Middle frontal gyrus (tissue), 1 donor: Measurements from ENCODE around the gene TACSTD2.
"Not testable (repeated sequence)": the region's sequence is repeated elsewhere in the genome, so short reads cannot be mapped to it uniquely, and the experiment has no call there.

ENCODE experiments used
- DNase-seq: peaks from one replicate; pipeline ENCODE4 v3.0.0-alpha.2; 2015; ENCODE audit warnings: low spot score; ENCODE audit errors: extremely low spot score

Gene TACSTD2

GRCh38 chr1:58576727-58577653 lies at the start of gene TACSTD2:
Gene TACSTD2, minus strand, starts transcription at chr1:58577252. Its CDS starts 96 bp downstream, at chr1:58577156.
- no peak for DNase-seq

- DNase-seq = no peak
Observed at GRCh38 chr1:58626293-58626692, 49.2 kb upstream of the TACSTD2 start.

- not testable (repeated sequence) for DNase-seq
Observed at GRCh38 chr1:58623259-58623658, 46.2 kb upstream of the TACSTD2 start.

GRCh38 chr1:58622571-58622970 lies 45.5 kb upstream of the TACSTD2 start:
- DNase-seq = no peak

GRCh38 chr1:58621391-58621790 lies 44.3 kb upstream of the TACSTD2 start:
- DNase-seq = no peak

- DNase-seq = no peak
Observed at GRCh38 chr1:58620926-58621325, 43.9 kb upstream of the TACSTD2 start.

GRCh38 chr1:58620259-58620658 lies 43.2 kb upstream of the TACSTD2 start:
- DNase-seq = no peak

GRCh38 chr1:58619286-58620054 lies 42.4 kb upstream of the TACSTD2 start:
- no peak for DNase-seq

GRCh38 chr1:58618303-58618702 lies 41.3 kb upstream of the TACSTD2 start:
- DNase-seq = no peak

- DNase-seq = no peak
Observed at GRCh38 chr1:58611861-58612385, 34.9 kb upstream of the TACSTD2 start.

GRCh38 chr1:58608945-58609344 lies 31.9 kb upstream of the TACSTD2 start:
- no peak for DNase-seq

- no peak for DNase-seq
Observed at GRCh38 chr1:58608297-58608696, 31.2 kb upstream of the TACSTD2 start.

GRCh38 chr1:58607391-58607790 lies 30.3 kb upstream of the TACSTD2 start:
- DNase-seq = no peak

- not testable (repeated sequence) for DNase-seq
Observed at GRCh38 chr1:58601921-58602320, 24.9 kb upstream of the TACSTD2 start.

- no peak for DNase-seq
Observed at GRCh38 chr1:58597996-58598395, 20.9 kb upstream of the TACSTD2 start.

GRCh38 chr1:58597076-58597475 lies 20.0 kb upstream of the TACSTD2 start:
- no peak for DNase-seq

GRCh38 chr1:58596631-58597052 lies 19.6 kb upstream of the TACSTD2 start:
- no peak for DNase-seq

GRCh38 chr1:58594546-58594945 lies 17.5 kb upstream of the TACSTD2 start:
- no peak for DNase-seq

GRCh38 chr1:58592522-58593134 lies 15.6 kb upstream of the TACSTD2 start:
- no peak for DNase-seq

- no peak for DNase-seq
Observed at GRCh38 chr1:58591806-58592205, 14.8 kb upstream of the TACSTD2 start.

GRCh38 chr1:58590019-58590418 lies 13.0 kb upstream of the TACSTD2 start:
- no peak for DNase-seq

GRCh38 chr1:58588396-58588795 lies 11.3 kb upstream of the TACSTD2 start:
- no peak for DNase-seq
